Upper lobe of left lung (tissue), 4 donors: ENCODE results near the gene NPIPB8.

Experiments used
- CTCF ChIP-seq, 6 experiments: fragments of 450-650 bp in 4 of 6; fragments of 200-600 bp in 2 of 6; sonication (generic) in 2 of 6; IDR thresholded peaks; one replicate each; pipeline ENCODE4 v1.5.1; 2016 to 2019; ENCODE audit warnings: antibody characterized with exemption in 6 of 6
- EP300 ChIP-seq, 4 donors: sonication (generic); formaldehyde crosslinking; IDR thresholded peaks; one replicate each; pipeline ENCODE4 v1.5.1; 2017; ENCODE audit warnings: antibody characterized with exemption in 4 of 4, control low read depth in 2 of 4
- POLR2AphosphoS5 ChIP-seq, 2 donors: sonication (generic); formaldehyde crosslinking; IDR thresholded peaks; one replicate each; pipeline ENCODE4 v1.5.1; 2017; ENCODE audit warnings: antibody characterized with exemption in 2 of 2

GRCh38 chr16:28589930-28590329, 47.9 kb upstream of the NPIPB8 start:
- no peak for TF ChIP-seq CTCF (IDR thresholded peaks at IDR 0.05)
- no peak for TF ChIP-seq POLR2AphosphoS5 (IDR thresholded peaks at IDR 0.05)
- TF ChIP-seq EP300 (IDR thresholded peaks at IDR 0.05) = no peak
